ENCODE measurements around the gene MED20. TPM values are rescaled to one million over a fixed set of nuclear protein-coding genes. Genes with fewer than 3 reads are reported as not detected.

The MED20 gene
- polyA plus RNA-seq, 1 donor (not counting 4 experiments of a cell fraction or from before 2014, with no cell fraction given) = 37.5 TPM

DNA sequence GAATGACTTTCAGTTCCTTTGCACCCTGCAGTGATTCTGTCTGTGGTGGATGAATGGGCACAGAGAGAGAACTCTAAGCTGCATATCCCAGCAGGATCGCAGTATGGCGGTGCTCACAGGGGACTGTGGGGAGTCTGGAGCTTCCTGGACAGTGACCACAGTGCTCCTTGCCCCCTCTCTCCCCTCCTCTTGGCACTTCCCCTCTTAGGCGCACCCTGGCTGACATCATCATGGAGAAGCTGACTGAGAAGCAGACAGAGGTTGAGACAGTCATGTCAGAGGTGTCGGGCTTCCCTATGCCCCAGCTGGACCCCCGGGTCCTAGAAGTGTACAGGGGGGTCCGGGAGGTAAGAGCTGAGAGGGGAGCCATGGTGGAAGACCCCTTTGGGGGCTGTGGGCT, 9.0 kb upstream of the MED20 start:
- H2AFZ ChIP-seq (ENCODE audit: control insufficient read depth, low read length) = no peak overlapping the region
- no peaks in the 10 kb centered on the region for H3K4me1 ChIP-seq (ENCODE audit: control insufficient read depth, extremely low read depth, insufficient read depth, low read length)
- no peaks in the 10 kb centered on the region for H3K9me3 ChIP-seq (ENCODE audit: control insufficient read depth, low read depth, low read length)
- DNase-seq (ENCODE audit: low read depth, low spot score) (no peak), FAIRE-seq (no peak)
- no peak overlapping the region for H3K27ac ChIP-seq (ENCODE audit: control insufficient read depth, insufficient read depth, low read length)
- dilution Hi-C loops (cut with MboI; ENCODE audit: extremely low pct_ligation_motif_present, low sequenced_read_pairs) = no loop called here
- peaks cover 36% of the 10 kb centered on the region for H3K79me2 ChIP-seq (ENCODE audit: control insufficient read depth, insufficient read depth, low read length)
- H3K4me3 ChIP-seq (ENCODE audit: control insufficient read depth in 2 of 3, extremely low read depth in 1 of 3, insufficient read depth in 2 of 3, low read depth in 1 of 3, low read length in 3 of 3) = no peak overlapping the region
- H3K9me1 ChIP-seq (ENCODE audit: control insufficient read depth, extremely low read depth, insufficient read depth, low read length) = no peaks in the 10 kb centered on the region
- no peak for TF ChIP-seq EZH2 (IDR thresholded peaks at IDR 0.05; ENCODE audit: low read length)
- no peak for TF ChIP-seq CTCF (optimal IDR thresholded peaks at IDR 0.05 in 1 of 3, IDR thresholded peaks at IDR 0.05 in 1 of 3, conservative IDR thresholded peaks at IDR 0.05 in 1 of 3; ENCODE audit: extremely low read depth in 1 of 3, insufficient read depth in 2 of 3, low read length in 3 of 3)
- H4K20me1 ChIP-seq (ENCODE audit: control insufficient read depth, extremely low read depth, insufficient read depth, low read length) = no peaks in the 10 kb centered on the region
- H3K9ac ChIP-seq (ENCODE audit: control insufficient read depth, extremely low read depth, insufficient read depth, low read length) = no peak overlapping the region
- H3K27me3 ChIP-seq (ENCODE audit: control insufficient read depth, extremely low read depth, insufficient read depth, low read length) = no peaks in the 10 kb centered on the region
- H3K36me3 ChIP-seq (ENCODE audit: control insufficient read depth in 2 of 2, extremely low read depth in 1 of 2, insufficient read depth in 2 of 2, low read length in 2 of 2) = peaks cover 56 to 66% of the 10 kb centered on the region in 2 experiments
- H3K4me2 ChIP-seq (ENCODE audit: control insufficient read depth, extremely low read depth, insufficient read depth, low read depth, low read length) = no peak overlapping the region

DNA sequence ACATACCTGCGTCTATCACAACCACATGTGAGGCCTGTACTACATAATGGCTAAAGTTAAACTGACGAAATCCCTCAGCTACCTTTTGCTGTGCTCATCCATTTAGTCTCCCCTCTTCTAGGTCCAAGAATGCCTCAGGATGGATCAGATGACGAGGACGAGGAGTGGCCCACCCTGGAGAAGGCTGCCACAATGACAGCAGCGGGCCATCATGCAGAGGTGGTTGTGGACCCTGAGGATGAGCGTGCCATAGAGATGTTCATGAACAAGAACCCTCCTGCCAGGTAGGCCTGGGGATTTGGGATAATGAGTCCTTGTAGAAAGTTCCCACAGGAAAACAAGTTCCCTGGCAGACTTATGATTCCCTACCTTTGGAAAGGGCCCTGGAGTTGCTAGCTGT, 6.3 kb upstream of the MED20 start:
- Histone ChIP-seq H3K4me1 (ENCODE audit: control insufficient read depth, extremely low read depth, insufficient read depth, low read length) (peaks cover 12% of the 10 kb centered on the region), H3K9ac (ENCODE audit: control insufficient read depth, extremely low read depth, insufficient read depth, low read length) (no peak overlapping the region), H3K9me1 (ENCODE audit: control insufficient read depth, extremely low read depth, insufficient read depth, low read length) (no peaks in the 10 kb centered on the region), H3K4me2 (ENCODE audit: control insufficient read depth, extremely low read depth, insufficient read depth, low read depth, low read length) (no peak overlapping the region), H2AFZ (ENCODE audit: control insufficient read depth, low read length) (no peak overlapping the region), H3K27ac (ENCODE audit: control insufficient read depth, insufficient read depth, low read length) (no peak overlapping the region), H3K79me2 (ENCODE audit: control insufficient read depth, insufficient read depth, low read length) (peaks cover 60% of the 10 kb centered on the region), H3K4me3 (ENCODE audit: control insufficient read depth in 2 of 3, extremely low read depth in 1 of 3, insufficient read depth in 2 of 3, low read depth in 1 of 3, low read length in 3 of 3) (no peak overlapping the region), H4K20me1 (ENCODE audit: control insufficient read depth, extremely low read depth, insufficient read depth, low read length) (peaks cover 3% of the 10 kb centered on the region), H3K9me3 (ENCODE audit: control insufficient read depth, low read depth, low read length) (no peaks in the 10 kb centered on the region), H3K27me3 (ENCODE audit: control insufficient read depth, extremely low read depth, insufficient read depth, low read length) (no peaks in the 10 kb centered on the region), H3K36me3 (ENCODE audit: control insufficient read depth in 2 of 2, extremely low read depth in 1 of 2, insufficient read depth in 2 of 2, low read length in 2 of 2) (peaks cover 39 to 68% of the 10 kb centered on the region in 2 experiments)
- no peak for DNase-seq (ENCODE audit: low read depth, low spot score)
- no peak for FAIRE-seq
- no peak for TF ChIP-seq EZH2 (IDR thresholded peaks at IDR 0.05; ENCODE audit: low read length)
- no peak for TF ChIP-seq CTCF (optimal IDR thresholded peaks at IDR 0.05 in 1 of 3, IDR thresholded peaks at IDR 0.05 in 1 of 3, conservative IDR thresholded peaks at IDR 0.05 in 1 of 3; ENCODE audit: extremely low read depth in 1 of 3, insufficient read depth in 2 of 3, low read length in 3 of 3)
- dilution Hi-C loops (cut with MboI; ENCODE audit: extremely low pct_ligation_motif_present, low sequenced_read_pairs) = no loop called here
